H1 (cell line): ENCODE results near the gene KRT34. TPM values are rescaled to one million over a fixed set of nuclear protein-coding genes. Genes with fewer than 3 reads are reported as not detected.

Source experiments
- CTCF ChIA-PET: fragments of 300-600 bp; sonication (Branson Sonifier 250); formaldehyde crosslinking; loops from one replicate; lab custom pipeline; 2021; ENCODE audit not compliant: partially characterized antibody; lab: Charles Lee
- POLR2A ChIA-PET: fragments of 300-600 bp; sonication (Branson Sonifier 250); formaldehyde crosslinking; loops from one replicate; lab custom pipeline; 2021; ENCODE audit warnings: inconsistent platforms; ENCODE audit not compliant: partially characterized antibody; lab: Charles Lee
- DNase-seq, 2 experiments: peaks; one replicate each; pipeline versions ENCODE4 v3.0.0 to v3.0.0-alpha.2; 2010 to 2022; ENCODE audit warnings: low spot score in 2 of 2, low read depth in 1 of 2, mixed read lengths in 1 of 2
- FAIRE-seq: peaks from 2 replicates; lab custom pipeline; 2011; peaks lifted over from hg19 to GRCh38; lab: Jason Lieb, UNC
- H2AFZ ChIP-seq: 2 replicates; pipeline ENCODE4 v1.8.1; 2012; ENCODE audit warnings: low read length, inconsistent platforms
- H2AK5ac ChIP-seq: 2 replicates; pipeline ENCODE4 v1.6.1; 2013; ENCODE audit warnings: low read depth, low read length
- H2BK120ac ChIP-seq: replicated peaks from 2 replicates; pipeline ENCODE3; 2013; ENCODE audit warnings: low read depth, low read length, inconsistent platforms
- H2BK12ac ChIP-seq: 2 replicates; pipeline ENCODE4 v1.6.1; 2013; ENCODE audit warnings: low read depth, low read length
- H2BK15ac ChIP-seq: 2 replicates; pipeline ENCODE4 v1.6.1; 2013; ENCODE audit warnings: low read length
- H2BK20ac ChIP-seq: 2 replicates; pipeline ENCODE4 v1.6.1; 2013; ENCODE audit warnings: low read length
- H2BK5ac ChIP-seq: 2 replicates; pipeline ENCODE4 v1.6.1; 2013; ENCODE audit warnings: low read depth, low read length
- H3K14ac ChIP-seq: 2 replicates; pipeline ENCODE4 v1.6.1; 2013; ENCODE audit warnings: inconsistent platforms; ENCODE audit not compliant: insufficient read length
- H3K18ac ChIP-seq: 2 replicates; pipeline ENCODE4 v1.6.1; 2013; ENCODE audit warnings: low read length; ENCODE audit errors: extremely low read depth
- H3K23ac ChIP-seq: 2 replicates; pipeline ENCODE4 v1.6.1; 2013; ENCODE audit warnings: inconsistent platforms; ENCODE audit not compliant: insufficient read length
- H3K23me2 ChIP-seq: 2 replicates; pipeline ENCODE4 v1.6.1; 2013; ENCODE audit warnings: low read depth, low read length
- H3K27ac ChIP-seq: 2 replicates; pipeline ENCODE4 v1.6.1; 2011; ENCODE audit warnings: low read depth, low read length, inconsistent platforms
- H3K27me3 ChIP-seq, 4 experiments: replicated peaks in 1 of 4; 1 replicate in 1 of 4; 2 replicates in 3 of 4; pipeline versions ENCODE4 v1.6.1 to v1.8.1; 2011 to 2013; ENCODE audit warnings: low read length in 3 of 4, mild to moderate bottlenecking in 3 of 4, inconsistent platforms in 2 of 4, mixed read lengths in 2 of 4, moderate library complexity in 1 of 4; ENCODE audit not compliant: control insufficient read depth in 3 of 4, insufficient read depth in 3 of 4; ENCODE audit errors: extremely low read depth in 1 of 4
- H3K36me3 ChIP-seq, 4 experiments: 2 replicates each; pipeline versions ENCODE4 v1.6.1 to v1.8.1; 2011 to 2013; ENCODE audit warnings: mild to moderate bottlenecking in 4 of 4, low read length in 3 of 4, moderate library complexity in 2 of 4, control low read depth in 1 of 4, inconsistent platforms in 1 of 4; ENCODE audit not compliant: insufficient read depth in 4 of 4, control insufficient read depth in 2 of 4
- H3K4ac ChIP-seq: replicated peaks from 2 replicates; pipeline ENCODE3; 2013; ENCODE audit warnings: low read length, low read depth, mixed read lengths, inconsistent platforms; ENCODE audit not compliant: insufficient read length
- H3K4me1 ChIP-seq, 4 experiments: replicated peaks in 1 of 4; 1 replicate in 1 of 4; 2 replicates in 3 of 4; pipeline versions ENCODE4 v1.6.1 to v1.8.1; 2011 to 2013; ENCODE audit warnings: low read length in 3 of 4, inconsistent platforms in 2 of 4, mixed read lengths in 1 of 4; ENCODE audit not compliant: insufficient read depth in 4 of 4, control insufficient read depth in 3 of 4
- H3K4me2 ChIP-seq, 2 experiments: 2 replicates each; pipeline versions ENCODE4 v1.6.1 to v1.8.1; 2011 to 2013; ENCODE audit warnings: low read depth in 2 of 2, low read length in 2 of 2, control low read depth in 1 of 2, inconsistent platforms in 1 of 2, mild to moderate bottlenecking in 1 of 2; ENCODE audit not compliant: insufficient read depth in 1 of 2
- H3K4me3 ChIP-seq, 4 experiments: fragments of 200-600, 300-600 bp in 1 of 4; sonication (generic), shearing (Covaris generic), sonication (Bioruptor Twin) in 1 of 4; 2 replicates each; pipeline versions ENCODE4 v1.5.1 to v1.8.1; 2011 to 2016; ENCODE audit warnings: low read length in 4 of 4, low read depth in 3 of 4, control low read depth in 2 of 4, inconsistent platforms in 2 of 4, mild to moderate bottlenecking in 2 of 4, mixed read lengths in 1 of 4, moderate library complexity in 1 of 4; ENCODE audit not compliant: insufficient read depth in 2 of 4; ENCODE audit errors: extremely low read depth in 1 of 4
- H3K56ac ChIP-seq: replicated peaks from 2 replicates; pipeline ENCODE3; 2013; ENCODE audit warnings: low read depth, mild to moderate bottlenecking, mixed read lengths, low read length, inconsistent platforms; ENCODE audit not compliant: insufficient read length
- H3K79me1 ChIP-seq: 2 replicates; pipeline ENCODE4 v1.6.1; 2013; ENCODE audit warnings: low read depth, low read length, control low read depth
- H3K79me2 ChIP-seq, 2 experiments: 2 replicates each; pipeline versions ENCODE4 v1.6.1 to v1.8.1; 2012 to 2013; ENCODE audit warnings: low read length in 2 of 2, mild to moderate bottlenecking in 2 of 2, inconsistent platforms in 1 of 2; ENCODE audit not compliant: insufficient read depth in 2 of 2, control insufficient read depth in 1 of 2
- H3K9ac ChIP-seq, 4 experiments: replicated peaks in 1 of 4; 1 replicate in 1 of 4; 2 replicates in 3 of 4; pipeline versions ENCODE4 v1.6.1 to v1.8.1; 2011 to 2013; ENCODE audit warnings: low read depth in 3 of 4, low read length in 3 of 4, control low read depth in 2 of 4, mild to moderate bottlenecking in 2 of 4, moderate library complexity in 2 of 4, inconsistent platforms in 1 of 4; ENCODE audit errors: extremely low read depth in 1 of 4
- H3K9me3 ChIP-seq, 2 experiments: 2 replicates each; pipeline versions ENCODE4 v1.6.1 to v1.8.1; 2012 to 2013; ENCODE audit warnings: mild to moderate bottlenecking in 2 of 2, moderate library complexity in 2 of 2, control low read depth in 1 of 2, inconsistent platforms in 1 of 2, low read depth in 1 of 2, low read length in 1 of 2, mixed read lengths in 1 of 2; ENCODE audit not compliant: insufficient read depth in 2 of 2
- H4K20me1 ChIP-seq, 2 experiments: replicated peaks in 1 of 2; 2 replicates each; pipeline versions ENCODE3 to v1.8.1; 2011 to 2013; ENCODE audit warnings: inconsistent platforms in 2 of 2, low read length in 2 of 2, mild to moderate bottlenecking in 1 of 2; ENCODE audit not compliant: insufficient read depth in 2 of 2, control insufficient read depth in 1 of 2
- H4K5ac ChIP-seq: 2 replicates; pipeline ENCODE4 v1.6.1; 2013; ENCODE audit warnings: low read length, low read depth, mixed read lengths, inconsistent platforms; ENCODE audit not compliant: insufficient read length
- H4K8ac ChIP-seq: 2 replicates; pipeline ENCODE4 v1.8.0; 2013; ENCODE audit warnings: mild to moderate bottlenecking, moderate library complexity, low read length, inconsistent platforms; ENCODE audit not compliant: insufficient read depth; ENCODE audit errors: extremely low read depth
- H4K91ac ChIP-seq: replicated peaks from 2 replicates; pipeline ENCODE3; 2013; ENCODE audit warnings: low read length, mixed read lengths, inconsistent platforms; ENCODE audit not compliant: insufficient read length
- BRCA1 ChIP-seq: IDR thresholded peaks from 2 replicates; pipeline ENCODE4 v1.6.1; 2012; ENCODE audit warnings: low read depth, low read length, improper control_type of control experiment
- CBX8 ChIP-seq: fragments of 300-800, 300-1000 bp; sonication (generic); IDR thresholded peaks from 2 replicates; pipeline ENCODE4 v1.7.1; 2016; ENCODE audit warnings: low read depth, low read length, borderline replicate concordance
- EGR1 ChIP-seq: IDR thresholded peaks from 2 replicates; pipeline ENCODE4 v1.6.1; 2011; ENCODE audit warnings: low read depth, low read length, borderline replicate concordance
- EZH2 ChIP-seq: fragments of 200-600 bp; sonication (generic); IDR thresholded peaks from 2 replicates; pipeline ENCODE4 v1.7.1; 2012; ENCODE audit warnings: low read depth, mild to moderate bottlenecking, moderate library complexity, low read length, inconsistent platforms; ENCODE audit not compliant: severe bottlenecking
- KDM1A ChIP-seq: fragments of 200-600, 300-600 bp; sonication (generic); IDR thresholded peaks from 2 replicates; pipeline ENCODE4 v1.7.1; 2016; ENCODE audit warnings: mild to moderate bottlenecking, low read length, borderline replicate concordance
- PHF8 ChIP-seq: fragments of 200-600 bp; sonication (generic); conservative IDR thresholded peaks from 2 replicates; pipeline ENCODE4 v1.7.1; 2012; ENCODE audit warnings: low read depth, mild to moderate bottlenecking, inconsistent platforms, low read length, moderate library complexity
- SP1 ChIP-seq: IDR thresholded peaks from 2 replicates; pipeline ENCODE4 v1.6.1; 2011; ENCODE audit warnings: low read depth, low read length
- SRF ChIP-seq: IDR thresholded peaks from 2 replicates; pipeline ENCODE4 v1.6.1; 2011; ENCODE audit warnings: mild to moderate bottlenecking, low read depth, low read length, moderate library complexity
- TAF1 ChIP-seq: IDR thresholded peaks from 2 replicates; pipeline ENCODE4 v1.6.1; 2011; ENCODE audit warnings: mild to moderate bottlenecking, low read depth, low read length
- WGBS, 2 experiments: shearing (Covaris generic) in 1 of 2; methylation state at CpG; one replicate each; pipeline versions ENCODE4 v1.1.6 to v1.1.7; 2013 to 2015; ENCODE audit warnings: low lambda C conversion rate in 2 of 2, mixed read lengths in 2 of 2, inconsistent platforms in 1 of 2, low coverage in 1 of 2, missing lambda C conversion rate in 1 of 2; ENCODE audit not compliant: insufficient replicate concordance in 2 of 2, insufficient coverage in 1 of 2, insufficient read length in 1 of 2; ENCODE audit errors: extremely low coverage in 1 of 2, missing lambda C conversion rate in 1 of 2; 5-methylcytosine and 5-hydroxymethylcytosine counted together
- polyA plus RNA-seq, 7 experiments: library from polyadenylated mRNA; depleted of rRNA in 3 of 7; stranded (reverse) in 5 of 7; unstranded in 2 of 7; fragments of >200 nt in 5 of 7; fragments of 200-250 nt in 2 of 7; gene quantifications; 1 replicate in 5 of 7; 2 replicates in 1 of 7; 4 replicates in 1 of 7; pipeline versions ENCODE4 v1.2.1 to v1.2.3, GENCODE V29; 2011 to 2013; ENCODE audit warnings: missing spikeins in 2 of 7, mixed read lengths in 2 of 7
- total RNA-seq: library from RNA; stranded (reverse); fragmentation: NEBNext Ultra II Directional; extraction: Animal tissue kit (Norgen Biotek cat#: 25700); gene quantifications from 2 replicates; pipeline ENCODE4 v1.2.1, GENCODE V29; 2021
- TF ChIP-seq, protein P1 (sequence below): IDR thresholded peaks from 2 replicates; pipeline ENCODE4 v1.6.1; 2012; ENCODE audit warnings: inconsistent platforms

KRT34 gene
- total and polyA plus RNA-seq, 2 of the 8 experiments (the other 6 are each of a cell fraction or from before 2014, with no cell fraction given), result not detected

DNA sequence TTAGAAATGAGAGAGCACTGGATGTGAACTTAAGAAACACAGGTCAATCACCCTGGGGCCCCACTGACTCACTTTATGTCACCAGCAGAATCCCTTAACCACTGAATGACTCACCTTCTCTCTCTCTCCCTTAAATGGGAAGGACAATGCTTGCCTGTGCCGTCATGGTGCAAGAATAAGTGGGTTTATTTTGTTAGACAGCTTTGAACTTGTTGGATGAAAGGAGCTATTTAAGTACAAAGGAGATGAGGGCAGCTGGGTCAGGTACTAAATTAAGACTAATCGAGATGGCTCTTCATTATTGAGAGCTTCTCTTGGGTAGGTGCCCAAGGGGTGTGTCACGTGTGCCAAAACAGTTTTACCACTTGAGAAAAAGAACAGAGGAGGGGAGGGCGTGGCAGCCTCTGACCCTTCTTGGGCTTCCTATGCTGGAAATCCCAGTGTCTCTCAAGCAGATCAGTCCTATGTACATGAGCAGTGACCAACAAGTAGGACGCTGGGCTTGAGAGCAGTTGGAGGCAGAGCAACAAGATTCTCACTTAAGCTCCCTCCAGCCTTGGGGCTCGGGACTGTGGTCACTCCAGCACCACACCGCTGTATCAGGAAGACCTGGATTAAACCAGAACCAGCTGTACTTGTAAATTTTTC is 22.0 kb upstream of the KRT34 start:
- Histone ChIP-seq H4K20me1 (no peaks in the 10 kb centered on the region), H3K14ac (no peak overlapping the region), H3K79me1 (no peaks in the 10 kb centered on the region), H3K79me2 (no peaks in the 10 kb centered on the region), H3K18ac (no peak overlapping the region), H3K9ac (no peak overlapping the region), H3K56ac (no peak overlapping the region), H2BK20ac (no peak overlapping the region), H2BK12ac (no peak overlapping the region), H3K27me3 (no peaks in the 10 kb centered on the region; a peak in 1 of 7 replicates), H4K91ac (no peak overlapping the region), H3K36me3 (no peaks in the 10 kb centered on the region), H2BK15ac (no peak overlapping the region), H2AK5ac (no peak overlapping the region), H2BK5ac (no peak overlapping the region), H4K8ac (no peak overlapping the region), H3K23ac (no peak overlapping the region), H3K9me3 (no peaks in the 10 kb centered on the region), H2BK120ac (no peak overlapping the region), H4K5ac (no peak overlapping the region), H3K4me3 (no peak overlapping the region), H3K4me1 (no peaks in the 10 kb centered on the region; a peak in 1 of 7 replicates), H3K27ac (no peak overlapping the region), H3K4ac (no peak overlapping the region), H3K23me2 (no peaks in the 10 kb centered on the region), H2AFZ (no peak overlapping the region), H3K4me2 (no peak overlapping the region)
- CTCF ChIA-PET, result interaction anchor here (1.2 to 7.2 kb wide), 10 partner anchors 8 to 244 kb away, joined by 3 to 51 read pairs (median 6); no protein-coding TSS in a partner anchor
- no peak for DNase-seq
- WGBS, 2 experiments, result 92% methylated on average over 7 of the region's 7 CpGs; no CpG with 5 or more reads in 1 of the 2 experiments
- POLR2A ChIA-PET, result no interaction called here
- FAIRE-seq, result no peak
- TF ChIP-seq SP1, result no peak
- TF ChIP-seq, protein P1, sequence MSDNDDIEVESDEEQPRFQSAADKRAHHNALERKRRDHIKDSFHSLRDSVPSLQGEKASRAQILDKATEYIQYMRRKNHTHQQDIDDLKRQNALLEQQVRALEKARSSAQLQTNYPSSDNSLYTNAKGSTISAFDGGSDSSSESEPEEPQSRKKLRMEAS, result no peak
- no peak for TF ChIP-seq EGR1
- no peak for TF ChIP-seq KDM1A
- TF ChIP-seq TAF1, result no peak
- TF ChIP-seq EZH2, result no peak
- no peak for TF ChIP-seq BRCA1
- TF ChIP-seq PHF8, result no peak
- TF ChIP-seq CBX8, result no peak
- TF ChIP-seq SRF, result no peak
